Neural cell (in vitro differentiated cells): ENCODE measurements around the gene PAFAH2. TPM values are rescaled to one million over a fixed set of nuclear protein-coding genes. Genes with fewer than 3 reads are reported as not detected.

Experiments used
- H2AFZ ChIP-seq: fragments of 200-600, 300-800 bp; sonication (generic), shearing (Covaris generic); 2 replicates; pipeline ENCODE4 v1.6.0; 2014; ENCODE audit warnings: low read depth, mild to moderate bottlenecking, antibody characterized with exemption, low read length, moderate library complexity
- H3F3A ChIP-seq: fragments of 200-600 bp; shearing (Covaris generic); 2 replicates; pipeline ENCODE4 v1.6.1; 2016; ENCODE audit warnings: mild to moderate bottlenecking, moderate library complexity, mixed read lengths, antibody characterized with exemption, low read length; ENCODE audit not compliant: insufficient read depth, poor library complexity, severe bottlenecking
- H3K27ac ChIP-seq: fragments of 200-600, 300-800 bp; sonication (generic), shearing (Covaris generic); 2 replicates; pipeline ENCODE4 v1.5.1; 2014; ENCODE audit warnings: mild to moderate bottlenecking, low read length, moderate library complexity
- H3K27me3 ChIP-seq: fragments of 300-800, 200-600 bp; sonication (generic), shearing (Covaris generic); 2 replicates; pipeline ENCODE4 v1.6.0; 2014; ENCODE audit warnings: mild to moderate bottlenecking, low read depth, low read length, moderate library complexity; ENCODE audit not compliant: insufficient read depth
- H3K36me3 ChIP-seq: fragments of 300-800, 200-600 bp; sonication (generic), shearing (Covaris generic); 2 replicates; pipeline ENCODE4 v1.5.1; 2014; ENCODE audit warnings: mild to moderate bottlenecking, antibody characterized with exemption, low read length, moderate library complexity; ENCODE audit not compliant: insufficient read depth
- H3K4me2 ChIP-seq: fragments of 300-800, 200-600 bp; sonication (generic), shearing (Covaris generic); 2 replicates; pipeline ENCODE4 v1.6.0; 2014; ENCODE audit warnings: mild to moderate bottlenecking, low read length
- H3K4me3 ChIP-seq: fragments of 300-800, 200-600 bp; sonication (generic), shearing (Covaris generic); 2 replicates; pipeline ENCODE4 v1.5.1; 2014; ENCODE audit warnings: mild to moderate bottlenecking, low read length, moderate library complexity
- H3K79me2 ChIP-seq: fragments of 200-600 bp; shearing (Covaris generic); replicated peaks from 2 replicates; pipeline ENCODE4 v1.6.0; 2014; ENCODE audit warnings: mild to moderate bottlenecking, low read length, moderate library complexity; ENCODE audit not compliant: insufficient read depth
- H3K9ac ChIP-seq: fragments of 300-800, 200-600 bp; sonication (generic), shearing (Covaris generic); 2 replicates; pipeline ENCODE4 v1.6.1; 2016; ENCODE audit warnings: mild to moderate bottlenecking, low read length, mixed read lengths
- H3K9me2 ChIP-seq: fragments of 200-600 bp; shearing (Covaris generic); 2 replicates; pipeline ENCODE4 v1.6.1; 2016; ENCODE audit warnings: mild to moderate bottlenecking, low read length, mixed read lengths; ENCODE audit not compliant: insufficient read depth
- H3K9me3 ChIP-seq: fragments of 200-600, 300-800 bp; sonication (generic), shearing (Covaris generic); 2 replicates; pipeline ENCODE4 v1.6.1; 2016; ENCODE audit warnings: mild to moderate bottlenecking, mixed run types, low read length, moderate library complexity, mixed read lengths
- H4K20me1 ChIP-seq: fragments of 200-600 bp; shearing (Covaris generic); 2 replicates; pipeline ENCODE4 v1.6.1; 2016; ENCODE audit warnings: mild to moderate bottlenecking, mixed run types; ENCODE audit not compliant: insufficient read depth
- CTCF ChIP-seq: fragments of 450-650 bp; IDR thresholded peaks from 2 replicates; pipeline ENCODE4 v1.5.1; 2014; ENCODE audit warnings: antibody characterized with exemption, mild to moderate bottlenecking, moderate library complexity; ENCODE audit not compliant: poor library complexity, severe bottlenecking
- EP300 ChIP-seq: fragments of 450-650 bp; conservative IDR thresholded peaks from 2 replicates; pipeline ENCODE4 v1.6.1; 2014; ENCODE audit warnings: antibody characterized with exemption, mild to moderate bottlenecking, moderate library complexity; ENCODE audit not compliant: poor library complexity, severe bottlenecking
- EZH2 ChIP-seq: fragments of 200-600, 300-800 bp; shearing (Covaris generic), sonication (generic); IDR thresholded peaks from 2 replicates; pipeline ENCODE4 v1.6.1; 2014; ENCODE audit warnings: antibody characterized with exemption, low read length, borderline replicate concordance, mild to moderate bottlenecking; ENCODE audit not compliant: insufficient read depth, poor library complexity, severe bottlenecking
- POLR2AphosphoS5 ChIP-seq: IDR thresholded peaks from 2 replicates; pipeline ENCODE4 v1.6.1; 2012
- REST ChIP-seq: IDR thresholded peaks from 2 replicates; pipeline ENCODE4 v1.6.1; 2012; ENCODE audit warnings: borderline replicate concordance
- SMC3 ChIP-seq: fragments of 450-650 bp; conservative IDR thresholded peaks from 2 replicates; pipeline ENCODE4 v1.6.1; 2014; ENCODE audit warnings: antibody characterized with exemption, mild to moderate bottlenecking, moderate library complexity; ENCODE audit not compliant: poor library complexity
- TAF1 ChIP-seq: IDR thresholded peaks from 2 replicates; pipeline ENCODE4 v1.6.1; 2012; ENCODE audit warnings: low read depth
- polyA plus RNA-seq: library from polyadenylated mRNA; depleted of rRNA; stranded (reverse); fragments of >200 nt; gene quantifications from 2 replicates; pipeline ENCODE4 v1.2.3, GENCODE V29; 2014

The PAFAH2 gene
- polyA plus RNA-seq, 1 donor from 2014 or later: 7.9 TPM

- no peaks in the 10 kb centered on the region for H3K9me2 ChIP-seq
- H3K27ac ChIP-seq: no peak overlapping the region
- H4K20me1 ChIP-seq: no peaks in the 10 kb centered on the region
- no peaks in the 10 kb centered on the region for H3K9me3 ChIP-seq
- no peaks in the 10 kb centered on the region for H3K36me3 ChIP-seq
- H3K4me3 ChIP-seq: peak overlapping the region; percentile 70
- no peaks in the 10 kb centered on the region for H3F3A ChIP-seq
- no peaks in the 10 kb centered on the region for H3K27me3 ChIP-seq
- H3K79me2 ChIP-seq: no peaks in the 10 kb centered on the region
- no peak for TF ChIP-seq CTCF
- TF ChIP-seq SMC3: no peak
- TF ChIP-seq TAF1: no peak
- TF ChIP-seq EP300: no peak
- no peak overlapping the region for H3K9ac ChIP-seq
- no peak overlapping the region for H3K4me2 ChIP-seq
- no peak overlapping the region for H2AFZ ChIP-seq
Observed at GRCh38 chr1:26022404-26022779, 24.5 kb upstream of the PAFAH2 start.

GRCh38 chr1:26021647-26022403 is 24.0 kb upstream of the PAFAH2 start, which contains the start of gene EXTL1:
TSS of gene EXTL1 (plus strand) at chr1:26021775. CDS start at chr1:26022647, 872 bp downstream.
- no peaks in the 10 kb centered on the region for H3F3A ChIP-seq
- no peaks in the 10 kb centered on the region for H3K9me3 ChIP-seq
- H3K4me3 ChIP-seq: peak within 1 kb of the TSS; percentile 70
- no peaks in the 10 kb centered on the region for H3K9me2 ChIP-seq
- H3K79me2 ChIP-seq: no peaks in the 10 kb centered on the region
- H4K20me1 ChIP-seq: no peaks in the 10 kb centered on the region
- H3K4me2 ChIP-seq: peak within 1 kb of the TSS; percentile 69
- H3K9ac ChIP-seq: peak within 1 kb of the TSS; percentile 67
- peak within 1 kb of the TSS; percentile 49 for H3K27ac ChIP-seq
- TF ChIP-seq EZH2: no peak
- peak; percentile 71 for TF ChIP-seq REST
- TF ChIP-seq SMC3: peak; percentile 9
- TF ChIP-seq POLR2AphosphoS5: peak; percentile 81
- H3K27me3 ChIP-seq: no peaks in the 10 kb centered on the region
- H3K36me3 ChIP-seq: no peaks in the 10 kb centered on the region
- H2AFZ ChIP-seq: peak within 1 kb of the TSS; percentile 71
